NCI-H345 (cell line): ENCODE results near the gene ELL.

ENCODE experiments used
- DNase-seq: peaks from one replicate; lab custom pipeline; 2025; lab: John Stamatoyannopoulos, UW

The ELL gene

DNA sequence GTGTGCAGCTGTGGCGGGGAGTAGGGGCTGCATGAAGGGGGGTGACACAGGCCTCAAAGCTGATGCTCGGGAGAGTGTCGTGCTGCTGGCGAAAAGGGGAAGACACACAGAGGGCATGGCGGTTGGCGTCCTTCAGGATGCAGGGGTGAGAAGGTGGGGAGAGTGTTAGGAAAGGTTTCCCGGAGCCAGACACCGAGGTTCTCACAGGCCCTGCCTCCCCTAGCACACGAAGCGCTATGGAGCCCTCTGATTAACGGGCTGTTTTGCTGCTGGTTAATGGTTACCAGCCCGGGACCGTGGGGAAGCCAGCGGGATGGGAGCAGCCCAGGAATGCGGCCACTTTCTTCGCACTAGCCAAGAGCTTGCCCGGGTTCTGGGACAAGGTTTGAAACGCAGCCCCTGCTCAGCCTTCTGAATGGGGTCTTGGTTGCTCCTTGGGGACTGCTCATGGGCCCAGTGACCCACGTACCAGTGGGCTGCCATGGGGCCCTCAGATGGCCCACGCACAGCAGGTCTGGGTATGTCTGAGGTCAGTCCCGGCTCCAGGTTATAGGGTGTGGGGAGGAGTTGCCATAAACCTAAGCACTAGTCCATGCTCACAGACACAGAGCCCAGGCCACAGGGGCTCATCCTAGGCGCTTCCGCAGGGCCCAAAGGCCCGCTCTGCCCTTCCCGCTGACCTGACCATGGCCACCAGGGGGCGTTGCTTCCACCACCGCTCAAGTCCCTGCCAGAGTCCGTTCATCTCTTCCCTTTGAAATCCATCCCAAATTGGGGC, 52.6 kb downstream of the ELL start:
- no peak for DNase-seq

DNA sequence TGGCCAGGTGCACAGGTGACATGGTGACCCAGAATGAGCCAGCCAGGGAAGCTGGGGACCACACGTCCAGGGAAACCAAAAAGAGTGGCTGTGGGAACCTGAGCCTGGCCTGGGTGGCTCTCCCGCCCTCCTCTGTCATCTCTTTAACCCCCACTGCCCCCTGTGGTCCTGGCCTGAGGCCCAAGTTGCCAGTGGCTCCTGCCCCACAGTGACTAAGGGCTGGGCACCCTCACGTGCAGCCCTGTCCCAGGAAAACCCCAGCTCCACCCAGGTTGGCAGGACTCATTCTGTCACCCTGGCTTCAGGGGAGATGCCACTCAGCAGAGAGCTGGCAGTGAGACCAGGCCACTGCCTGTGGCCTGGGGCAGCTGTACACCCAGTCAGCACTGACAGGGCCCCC, 53.4 kb downstream of the ELL start:
- no peak for DNase-seq

DNA sequence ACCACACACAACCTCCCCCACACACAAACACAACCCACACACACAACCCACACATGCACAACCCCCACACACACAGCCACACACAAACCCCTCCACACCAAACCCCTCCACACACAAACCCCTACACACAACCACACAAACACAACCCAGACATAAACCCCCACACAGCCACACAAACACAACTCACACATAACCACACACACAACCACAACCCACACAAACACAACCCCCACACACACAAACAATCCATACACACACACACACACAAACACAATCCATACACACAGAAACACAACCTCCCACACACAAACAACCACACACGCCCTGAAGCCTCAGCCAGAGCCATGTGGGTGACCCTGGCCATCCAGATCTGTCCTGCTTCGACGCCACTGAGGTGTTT, 53.9 kb downstream of the ELL start:
- DNase-seq, result no peak

GRCh38 chr19:18466354-18466753, 55.5 kb downstream of the ELL start:
- no peak for DNase-seq

GRCh38 chr19:18465964-18466339, 55.9 kb downstream of the ELL start:
- no peak for DNase-seq

DNA sequence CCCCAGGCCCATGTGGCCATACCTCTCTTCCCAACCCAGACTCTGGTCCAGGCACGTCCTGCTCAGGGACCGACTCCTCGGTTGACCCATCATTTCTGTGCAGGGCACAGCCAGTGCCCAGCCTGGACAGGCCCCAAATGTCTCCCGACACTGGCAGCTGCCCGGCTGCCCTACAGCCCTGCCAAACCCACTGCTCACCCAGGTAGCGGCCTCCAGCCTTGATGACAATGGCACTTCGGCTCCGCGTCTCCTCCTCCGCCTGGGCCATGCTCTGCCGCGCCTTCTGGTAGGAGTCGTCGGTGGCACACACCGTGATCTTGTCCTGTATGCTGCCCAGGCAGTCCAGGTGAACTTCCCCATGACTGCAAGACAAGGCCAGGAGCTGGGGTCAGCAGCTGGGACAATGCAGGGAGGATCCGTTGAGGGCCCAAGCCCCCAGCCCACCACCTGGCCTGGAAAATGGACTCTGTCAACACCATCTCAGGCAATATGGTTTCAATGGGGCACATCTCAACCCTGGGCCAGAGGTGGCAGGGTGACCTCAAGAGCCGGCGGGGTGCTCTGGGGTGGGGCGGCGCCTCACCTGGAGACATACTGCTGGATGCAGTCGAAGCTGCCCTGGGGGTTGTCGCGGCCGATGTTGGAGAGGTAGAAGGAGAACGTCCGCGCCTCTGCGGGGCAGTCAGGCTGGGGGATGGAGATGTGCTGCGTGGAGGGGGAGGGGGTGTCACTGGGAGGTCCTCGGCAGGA, 56.5 kb downstream of the ELL start:
- no peak for DNase-seq

GRCh38 chr19:18464646-18465045, 57.2 kb downstream of the ELL start:
- DNase-seq, result peak; percentile 81

- DNase-seq, result no peak
Measured at GRCh38 chr19:18461471-18461870, 60.4 kb downstream of the ELL start.

- DNase-seq, result no peak
Measured at GRCh38 chr19:18460900-18461299, 61.0 kb downstream of the ELL start.

DNA sequence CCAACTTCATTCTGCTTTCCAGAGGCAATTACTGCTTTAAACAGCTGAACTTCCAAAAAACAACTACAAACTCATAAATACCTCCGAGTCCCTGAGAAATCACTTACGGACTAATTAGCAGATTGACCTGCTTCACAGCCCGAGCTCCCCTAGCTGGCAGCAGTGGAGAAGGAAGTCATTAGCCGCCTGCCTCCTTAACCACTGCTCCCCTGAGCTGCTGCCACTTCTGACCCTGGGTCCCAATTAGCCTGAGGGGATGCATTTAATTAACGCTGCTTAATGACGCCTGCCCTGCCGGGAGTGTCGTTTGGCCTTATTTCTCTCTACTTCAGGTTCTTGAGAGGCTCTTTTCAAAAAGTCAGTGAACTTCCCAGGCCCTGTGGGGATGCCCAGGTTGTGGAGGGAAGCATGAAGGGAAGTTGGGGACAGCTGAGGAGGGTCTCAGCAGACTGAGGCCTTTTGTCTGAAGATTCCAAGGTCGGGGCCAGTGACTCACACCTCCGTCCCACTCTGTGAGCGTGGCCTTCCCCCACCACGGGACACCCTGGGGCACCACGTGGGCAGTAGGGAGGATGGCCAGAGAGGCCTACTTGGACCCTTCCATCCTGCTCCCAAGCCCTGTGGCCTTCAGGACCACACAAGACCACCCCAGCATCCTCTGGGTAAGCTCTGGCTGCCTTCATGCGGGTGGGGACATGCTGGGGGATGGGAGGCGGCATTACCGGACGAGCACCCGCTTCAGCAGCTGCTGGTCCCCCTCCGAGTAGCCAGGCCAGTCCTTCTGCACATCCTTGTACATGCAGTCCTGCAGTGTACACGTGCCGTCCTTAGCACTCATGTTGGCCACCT, 64.2 kb downstream of the ELL start:
- no peak for DNase-seq

DNA sequence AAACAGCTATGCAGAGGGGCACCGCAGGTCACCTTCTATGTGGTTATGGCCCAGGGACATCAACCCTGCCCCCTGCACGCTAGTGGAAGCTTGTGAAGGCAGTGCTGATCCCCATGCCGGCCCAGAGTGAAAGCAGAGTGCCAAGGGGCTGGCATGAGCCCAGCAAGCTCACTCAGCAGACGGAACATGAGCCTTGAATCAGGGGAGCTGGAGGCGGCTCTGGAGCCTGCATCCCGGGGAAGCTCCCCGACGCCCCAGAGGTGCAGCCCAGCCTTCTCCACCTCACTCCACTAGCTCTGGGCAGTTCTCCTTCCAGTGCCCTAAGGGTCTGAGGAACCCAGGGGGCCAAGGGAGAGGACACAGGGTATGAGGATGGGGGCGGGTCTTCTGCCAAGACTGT, 64.9 kb downstream of the ELL start:
- DNase-seq, result no peak

DNA sequence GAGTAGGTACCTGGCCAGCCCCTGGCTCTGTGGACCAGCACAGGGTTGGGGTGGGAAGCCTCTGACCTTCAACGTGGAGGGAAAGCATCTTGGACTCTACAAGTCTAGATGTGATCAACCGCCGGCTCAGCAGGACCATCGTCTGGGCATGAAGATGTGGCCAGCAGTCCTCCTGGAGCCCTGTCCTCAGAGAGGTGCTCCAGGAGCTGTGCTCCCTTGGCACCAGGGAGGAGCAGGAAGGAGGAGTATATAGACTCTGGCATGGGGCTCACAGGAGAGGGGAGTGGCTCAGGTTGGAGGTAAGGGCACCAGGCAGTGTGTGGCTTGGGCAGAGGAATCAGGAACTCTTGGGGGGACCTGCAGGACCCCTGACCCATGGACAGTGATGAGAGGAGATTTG, 65.6 kb downstream of the ELL start:
- no peak for DNase-seq

- DNase-seq, result no peak
Measured at GRCh38 chr19:18453269-18454024, 68.4 kb downstream of the ELL start.

DNA sequence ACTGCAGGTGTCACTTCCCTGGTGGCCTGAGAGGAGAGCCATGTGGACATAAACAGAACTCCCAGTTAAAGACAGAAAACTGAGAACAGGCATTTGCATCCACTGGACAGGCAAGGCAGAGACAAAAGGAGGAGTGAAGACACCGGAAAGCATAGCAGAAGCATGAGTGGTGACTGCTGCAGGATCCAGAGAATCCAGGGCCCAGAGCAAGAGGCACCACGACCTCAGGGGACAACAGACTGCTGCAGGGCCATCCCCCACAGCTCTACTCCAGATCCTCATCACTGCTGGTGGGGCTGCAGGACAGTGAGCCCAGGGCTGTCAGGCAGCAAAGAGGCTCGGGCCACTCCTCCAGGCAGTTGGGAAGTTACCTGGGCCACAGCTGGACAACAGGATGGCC, 69.5 kb downstream of the ELL start:
- no peak for DNase-seq

GRCh38 chr19:18450931-18451836, 70.7 kb downstream of the ELL start:
- DNase-seq, result peak; percentile 71

DNA sequence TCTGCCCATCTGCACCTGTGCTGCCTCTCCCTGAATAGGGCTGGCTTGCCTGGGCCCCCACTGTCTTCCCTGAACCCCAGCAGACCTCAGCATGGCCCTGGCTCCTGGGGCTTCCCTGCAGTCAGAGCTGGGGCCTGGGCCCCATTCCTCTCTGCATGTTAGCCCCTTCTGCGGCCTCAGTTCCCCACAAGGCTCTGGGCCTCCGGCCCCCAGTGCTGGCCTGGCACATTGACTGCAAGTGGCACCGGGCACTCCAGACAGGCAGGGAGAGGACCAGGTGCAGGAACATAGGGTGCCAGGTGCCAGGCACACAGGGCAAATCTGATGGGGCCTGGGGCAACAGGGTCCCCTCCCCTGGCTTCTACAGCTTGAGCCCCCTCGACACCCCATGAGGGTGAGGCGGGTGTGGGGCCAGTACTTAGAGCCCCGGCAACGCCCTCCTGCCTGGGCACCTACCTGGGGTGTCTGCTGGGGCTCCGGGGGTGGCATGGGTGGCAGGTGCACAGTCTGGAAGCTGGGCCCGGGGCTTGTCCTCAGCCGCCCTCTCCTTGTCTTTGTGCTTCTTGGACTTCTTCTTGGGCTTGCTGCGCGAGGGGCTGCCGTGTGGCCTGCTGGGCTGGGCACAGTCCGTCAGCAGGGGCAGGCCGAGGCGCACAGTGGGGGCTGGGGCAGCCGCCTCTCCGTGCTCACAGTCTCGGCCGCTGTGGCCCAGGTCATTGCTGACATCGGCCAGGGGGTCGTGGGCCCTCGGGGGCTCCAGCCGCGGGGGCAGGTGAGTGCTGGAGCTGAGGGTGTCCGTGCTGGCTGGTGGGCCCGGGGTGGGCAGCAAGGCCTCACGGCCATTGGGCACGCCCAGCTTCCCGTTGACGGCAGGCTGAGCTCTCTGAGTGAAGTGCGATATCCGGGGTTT, 71.6 kb downstream of the ELL start:
- DNase-seq, result no peak

GRCh38 chr19:18449552-18449951, 72.3 kb downstream of the ELL start:
- no peak for DNase-seq

GRCh38 chr19:18446811-18447359, 75.0 kb downstream of the ELL start:
- no peak for DNase-seq

DNA sequence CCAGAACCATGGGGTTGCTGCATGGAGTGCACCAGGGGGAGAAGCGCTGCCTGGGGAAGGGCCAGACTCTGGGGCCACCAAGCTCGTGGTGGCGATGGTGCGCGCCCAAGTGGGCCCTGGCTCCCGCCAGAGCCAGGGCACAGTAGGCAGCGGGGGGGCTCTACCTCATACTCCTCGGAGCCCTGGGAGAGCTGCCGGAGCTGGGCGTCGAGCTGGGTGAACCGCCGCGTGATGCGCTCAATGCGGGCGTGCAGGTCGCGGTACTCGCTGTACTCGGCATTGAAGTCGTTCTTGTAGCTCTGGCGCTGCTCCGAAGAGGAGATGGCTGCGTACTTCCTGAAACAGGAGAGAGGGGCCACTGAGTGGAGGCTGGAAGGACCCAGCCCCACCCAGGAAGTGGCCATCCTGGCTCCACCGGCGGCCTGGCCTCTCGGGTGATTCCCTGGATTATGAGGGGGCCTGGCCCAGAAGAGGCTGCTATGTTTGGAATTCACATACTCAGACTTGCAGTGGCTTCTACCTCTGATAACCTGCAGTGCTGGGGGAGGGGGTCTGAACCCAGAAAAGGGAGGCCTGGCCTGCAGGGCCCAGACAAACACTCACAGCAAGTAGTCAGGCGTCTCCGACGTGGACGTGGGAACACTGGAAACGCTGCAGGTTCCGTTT, 75.6 kb downstream of the ELL start:
- no peak for DNase-seq
